Neural progenitor cell (in vitro differentiated cells): ENCODE results near the gene LTB4R. TPM values are rescaled to one million over a fixed set of nuclear protein-coding genes. Genes with fewer than 3 reads are reported as not detected.

Experiments used
- DNase-seq: peaks from one replicate; pipeline ENCODE4 v3.0.0-alpha.2; 2016; ENCODE audit warnings: low spot score
- H2AFZ ChIP-seq: fragments of 200-600 bp; sonication (generic); replicated peaks from 2 replicates; pipeline ENCODE4 v1.6.1; 2016; ENCODE audit warnings: antibody characterized with exemption
- H3F3A ChIP-seq: fragments of 200-600 bp; sonication (generic); 2 replicates; pipeline ENCODE4 v1.6.1; 2016; ENCODE audit warnings: antibody characterized with exemption, low read depth
- H3K27ac ChIP-seq: fragments of 200-600 bp; sonication (generic); 2 replicates; pipeline ENCODE4 v1.5.1; 2016; ENCODE audit warnings: mild to moderate bottlenecking
- H3K27me3 ChIP-seq: fragments of 200-600 bp; sonication (generic); 2 replicates; pipeline ENCODE4 v1.6.1; 2016; ENCODE audit warnings: mild to moderate bottlenecking, moderate library complexity
- H3K36me3 ChIP-seq: fragments of 200-600 bp; sonication (generic); 2 replicates; pipeline ENCODE4 v1.5.1; 2016
- H3K4me1 ChIP-seq: fragments of 200-600 bp; sonication (generic); 2 replicates; pipeline ENCODE4 v1.6.1; 2016; ENCODE audit warnings: mixed run types
- H3K4me2 ChIP-seq: fragments of 200-600 bp; sonication (generic); 2 replicates; pipeline ENCODE4 v1.6.1; 2016
- H3K4me3 ChIP-seq: fragments of 200-600 bp; sonication (generic); 2 replicates; pipeline ENCODE4 v1.5.1; 2016
- H3K79me2 ChIP-seq: fragments of 200-600 bp; sonication (generic); 2 replicates; pipeline ENCODE4 v1.6.1; 2016; ENCODE audit warnings: low read depth
- H3K9ac ChIP-seq: fragments of 200-600 bp; sonication (generic); 2 replicates; pipeline ENCODE4 v1.6.1; 2016
- H3K9me3 ChIP-seq: fragments of 200-600 bp; sonication (generic); 2 replicates; pipeline ENCODE4 v1.5.1; 2016; ENCODE audit warnings: low read depth
- H4K20me1 ChIP-seq: fragments of 200-600 bp; sonication (generic); 2 replicates; pipeline ENCODE4 v1.6.1; 2016; ENCODE audit warnings: low read depth
- H3K27ac Mint-ChIP-seq: 3 replicates; pipeline ENCODE4 v1.8.0; 2021; ENCODE audit warnings: mixed read lengths
- H3K27me3 Mint-ChIP-seq: 2 replicates; pipeline ENCODE4 v1.8.0; 2022; ENCODE audit warnings: low read depth, mild to moderate bottlenecking, inconsistent platforms, moderate library complexity, mixed read lengths; ENCODE audit not compliant: insufficient read depth
- H3K36me3 Mint-ChIP-seq: 3 replicates; pipeline ENCODE4 v1.8.0; 2021; ENCODE audit warnings: mixed read lengths
- H3K4me1 Mint-ChIP-seq: 3 replicates; pipeline ENCODE4 v1.8.0; 2021; ENCODE audit warnings: mixed read lengths
- H3K4me3 Mint-ChIP-seq: 3 replicates; pipeline ENCODE4 v1.8.0; 2021; ENCODE audit warnings: mild to moderate bottlenecking, moderate library complexity, mixed read lengths
- H3K9me3 Mint-ChIP-seq: 3 replicates; pipeline ENCODE4 v1.8.0; 2020; ENCODE audit warnings: mixed read lengths
- EZH2 ChIP-seq: fragments of 200-600 bp; sonication (generic); IDR thresholded peaks from 2 replicates; pipeline ENCODE4 v1.6.1; 2017; ENCODE audit warnings: antibody characterized with exemption, mild to moderate bottlenecking, moderate library complexity
- small RNA-seq: library from RNA; depleted of rRNA; stranded (forward); fragments of <200 nt; gene quantifications from one replicate; pipeline ENCODE3, GENCODE V24; 2015
- total RNA-seq: library from RNA; depleted of rRNA; stranded (reverse); fragments of >200 nt; gene quantifications from 2 replicates; pipeline ENCODE4 v1.2.3, GENCODE V29; 2015; ENCODE audit warnings: low replicate concordance
- TF ChIP-seq, protein P1 (sequence below): fragments of 200-600 bp; sonication (generic); IDR thresholded peaks from 2 replicates; pipeline ENCODE4 v1.5.1; 2017; ENCODE audit warnings: antibody characterized with exemption, mild to moderate bottlenecking

LTB4R gene
- total RNA-seq, 1 donor from 2014 or later = 1.9 TPM

DNA sequence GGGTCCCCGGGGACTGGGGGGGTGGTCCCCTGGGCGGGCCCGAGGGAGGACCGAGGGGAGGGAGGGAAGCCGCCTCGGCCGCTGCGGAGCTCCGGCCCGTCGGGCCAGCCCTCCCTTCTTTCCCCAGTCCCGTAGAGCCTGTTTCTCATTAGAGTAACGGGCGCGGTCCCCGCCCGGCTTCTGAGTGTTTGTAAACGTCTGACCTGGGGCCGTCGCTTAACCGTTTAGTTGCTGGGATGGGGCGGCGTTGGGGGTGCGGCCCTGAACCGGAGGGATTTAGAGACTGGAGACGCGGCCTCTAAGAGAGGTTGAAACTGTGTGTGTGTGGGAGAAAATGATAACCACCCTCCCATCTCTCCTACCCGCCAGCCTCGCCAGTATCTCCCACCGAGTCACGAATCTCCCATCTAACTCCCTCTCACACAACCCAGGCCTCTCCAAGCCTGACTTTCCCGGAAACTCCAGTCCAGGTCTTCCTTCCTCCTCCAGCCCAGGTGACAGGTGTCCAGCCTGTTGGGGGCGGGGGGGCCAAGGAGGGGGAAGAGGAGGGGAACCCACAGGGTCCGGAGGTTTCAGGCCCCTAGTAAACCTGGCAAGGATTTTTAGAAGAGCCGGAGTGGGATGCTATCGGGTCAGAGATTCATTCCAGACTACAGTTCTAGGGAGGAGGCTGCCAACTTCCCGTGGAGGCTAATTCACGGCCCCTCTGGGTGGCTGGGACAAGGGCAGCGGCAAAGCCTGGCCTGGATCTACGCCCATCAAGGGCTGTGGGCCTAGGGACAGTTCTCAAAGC, 55.6 kb downstream of the LTB4R start:
- TF ChIP-seq EZH2 = no peak
- TF ChIP-seq, protein P1, sequence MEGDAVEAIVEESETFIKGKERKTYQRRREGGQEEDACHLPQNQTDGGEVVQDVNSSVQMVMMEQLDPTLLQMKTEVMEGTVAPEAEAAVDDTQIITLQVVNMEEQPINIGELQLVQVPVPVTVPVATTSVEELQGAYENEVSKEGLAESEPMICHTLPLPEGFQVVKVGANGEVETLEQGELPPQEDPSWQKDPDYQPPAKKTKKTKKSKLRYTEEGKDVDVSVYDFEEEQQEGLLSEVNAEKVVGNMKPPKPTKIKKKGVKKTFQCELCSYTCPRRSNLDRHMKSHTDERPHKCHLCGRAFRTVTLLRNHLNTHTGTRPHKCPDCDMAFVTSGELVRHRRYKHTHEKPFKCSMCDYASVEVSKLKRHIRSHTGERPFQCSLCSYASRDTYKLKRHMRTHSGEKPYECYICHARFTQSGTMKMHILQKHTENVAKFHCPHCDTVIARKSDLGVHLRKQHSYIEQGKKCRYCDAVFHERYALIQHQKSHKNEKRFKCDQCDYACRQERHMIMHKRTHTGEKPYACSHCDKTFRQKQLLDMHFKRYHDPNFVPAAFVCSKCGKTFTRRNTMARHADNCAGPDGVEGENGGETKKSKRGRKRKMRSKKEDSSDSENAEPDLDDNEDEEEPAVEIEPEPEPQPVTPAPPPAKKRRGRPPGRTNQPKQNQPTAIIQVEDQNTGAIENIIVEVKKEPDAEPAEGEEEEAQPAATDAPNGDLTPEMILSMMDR = no peak
- Mint-ChIP-seq H3K4me1 (peaks cover 15% of the 10 kb centered on the region), H3K27me3 (peaks cover 8% of the 10 kb centered on the region), H3K4me3 (peak overlapping the region; percentile 93), H3K9me3 (no peaks in the 10 kb centered on the region), H3K27ac (peak overlapping the region; percentile 99), H3K36me3 (no peaks in the 10 kb centered on the region)
- Histone ChIP-seq H3K27ac (peak overlapping the region; percentile 51), H3K4me2 (peak overlapping the region; percentile 85), H3K9ac (no peak overlapping the region), H4K20me1 (no peaks in the 10 kb centered on the region), H3K4me1 (peaks cover 18% of the 10 kb centered on the region), H3F3A (peaks cover 36% of the 10 kb centered on the region), H3K36me3 (no peaks in the 10 kb centered on the region), H3K9me3 (no peaks in the 10 kb centered on the region), H3K79me2 (peaks cover 3% of the 10 kb centered on the region), H2AFZ (peak overlapping the region; percentile 69), H3K4me3 (peak overlapping the region; percentile 74), H3K27me3 (peaks cover 20% of the 10 kb centered on the region)
- DNase-seq = peak; percentile 97

Small RNA genes lying within 50 kb of the gene (small RNA-seq; reads per million reads assigned to genes)
- gene RF00026 = not detected

Other genes with a start within 250 kb of the LTB4R start
- not detected in 2 replicates for gene CPNE6, start 239.9 kb upstream of the LTB4R start, total RNA-seq
- gene PCK2, start 217.2 kb upstream of the LTB4R start, total RNA-seq = 11.1 and 26.6 TPM in 2 replicates
- gene DCAF11, start 196.7 kb upstream of the LTB4R start, total RNA-seq = 66.5 and 83.8 TPM in 2 replicates
- 0.54 and 1.9 TPM in 2 replicates for gene NRL, start 196.6 kb upstream of the LTB4R start, total RNA-seq
- gene FITM1, start 180.8 kb upstream of the LTB4R start, total RNA-seq = 0.77 and 1.2 TPM in 2 replicates
- gene PSME1, start 175.3 kb upstream of the LTB4R start, total RNA-seq = 32.7 and 37.5 TPM in 2 replicates
- 14.0 and 23.8 TPM in 2 replicates for gene EMC9, start 169.9 kb upstream of the LTB4R start, total RNA-seq
- 43.5 and 53.5 TPM in 2 replicates for gene PSME2, start 164.9 kb upstream of the LTB4R start, total RNA-seq
- gene RNF31, start 164.0 kb upstream of the LTB4R start, total RNA-seq = 28.8 and 38.3 TPM in 2 replicates
- 6.9 and 9.7 TPM in 2 replicates for gene IRF9, start 150.2 kb upstream of the LTB4R start, total RNA-seq
- 34.6 and 59.8 TPM in 2 replicates for gene REC8, start 139.4 kb upstream of the LTB4R start, total RNA-seq
- 15.9 and 35.5 TPM in 2 replicates for gene IPO4, start 122.7 kb upstream of the LTB4R start, total RNA-seq
- gene TM9SF1, start 116.1 kb upstream of the LTB4R start, total RNA-seq = 30.5 and 37.6 TPM in 2 replicates
- not detected in 2 replicates for gene TSSK4, start 105.8 kb upstream of the LTB4R start, total RNA-seq
- 35.3 and 37.1 TPM in 2 replicates for gene CHMP4A, start 98.0 kb upstream of the LTB4R start, total RNA-seq
- gene MDP1, start 95.4 kb upstream of the LTB4R start, total RNA-seq = 18.3 and 20.1 TPM in 2 replicates
- gene NEDD8, start 79.1 kb upstream of the LTB4R start, total RNA-seq = 170 and 220 TPM in 2 replicates
- gene GMPR2, start 78.6 kb upstream of the LTB4R start, total RNA-seq = 98.4 and 101 TPM in 2 replicates
- 32.6 and 42.5 TPM in 2 replicates for gene TINF2, start 68.9 kb upstream of the LTB4R start, total RNA-seq
- 2.6 and 4.9 TPM in 2 replicates for gene TGM1, start 48.3 kb upstream of the LTB4R start, total RNA-seq
- gene RABGGTA, start 39.9 kb upstream of the LTB4R start, total RNA-seq = 7.1 and 22.9 TPM in 2 replicates
- gene DHRS1, start 11.7 kb upstream of the LTB4R start, total RNA-seq = 19.7 and 27.4 TPM in 2 replicates
- 14.8 and 24.7 TPM in 2 replicates for gene NOP9, start 11.7 kb upstream of the LTB4R start, total RNA-seq
- 0.12 TPM in 1 of 2 replicates, not detected in the other for gene CIDEB, start 3.5 kb upstream of the LTB4R start, total RNA-seq
- 1.8 and 9.0 TPM in 2 replicates for gene LTB4R2, start 1.4 kb upstream of the LTB4R start, total RNA-seq
- gene ADCY4, start 23.6 kb downstream of the LTB4R start, total RNA-seq = not detected in 2 replicates
- gene RIPK3, start 28.5 kb downstream of the LTB4R start, total RNA-seq = not detected in 2 replicates
- gene NFATC4, start 56.7 kb downstream of the LTB4R start, total RNA-seq = 38.2 and 95.3 TPM in 2 replicates
- 15.5 and 34.3 TPM in 2 replicates for gene NYNRIN, start 87.5 kb downstream of the LTB4R start, total RNA-seq
- 0.25 TPM in 1 of 2 replicates, not detected in the other for gene CBLN3, start 118.2 kb downstream of the LTB4R start, total RNA-seq
- 20.4 and 34.7 TPM in 2 replicates for gene KHNYN, start 118.5 kb downstream of the LTB4R start, total RNA-seq
- 19.0 and 37.8 TPM in 2 replicates for gene SDR39U1, start 131.3 kb downstream of the LTB4R start, total RNA-seq
- gene CMA1, start 196.8 kb downstream of the LTB4R start, total RNA-seq = not detected in 2 replicates